GM18870 (cell line): Measurements from ENCODE around the gene AP4B1.
A peak's percentile ranks its signal among the peaks of the same experiment; 100 is the strongest.

Experiments used
- ATAC-seq: cut with Tn5 transposase; IDR thresholded peaks from one replicate; pipeline ENCODE4 v1.9.1; 2021; ENCODE audit warnings: moderate library complexity; ENCODE audit not compliant: unreplicated experiment

AP4B1 gene

DNA sequence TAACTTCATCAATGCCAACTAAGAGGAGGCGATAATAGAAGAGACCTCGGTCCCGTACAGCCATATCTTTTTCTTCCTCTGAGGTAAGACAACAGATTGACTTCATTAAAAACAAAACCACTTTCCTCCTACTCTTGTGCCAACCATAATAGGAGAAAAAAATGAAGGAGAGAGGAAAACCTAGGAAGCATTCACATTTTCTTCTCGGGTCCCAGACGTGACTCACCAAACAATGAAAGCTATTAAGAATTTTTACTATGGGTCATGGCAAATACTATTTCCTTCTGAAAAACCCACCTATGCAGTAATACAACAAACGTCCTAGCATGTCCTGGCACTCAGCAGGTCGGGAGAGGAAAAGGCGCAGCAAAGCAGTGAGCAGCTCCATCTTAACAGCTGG, 8.6 kb downstream of the AP4B1 start:
- ATAC-seq = no peak

DNA sequence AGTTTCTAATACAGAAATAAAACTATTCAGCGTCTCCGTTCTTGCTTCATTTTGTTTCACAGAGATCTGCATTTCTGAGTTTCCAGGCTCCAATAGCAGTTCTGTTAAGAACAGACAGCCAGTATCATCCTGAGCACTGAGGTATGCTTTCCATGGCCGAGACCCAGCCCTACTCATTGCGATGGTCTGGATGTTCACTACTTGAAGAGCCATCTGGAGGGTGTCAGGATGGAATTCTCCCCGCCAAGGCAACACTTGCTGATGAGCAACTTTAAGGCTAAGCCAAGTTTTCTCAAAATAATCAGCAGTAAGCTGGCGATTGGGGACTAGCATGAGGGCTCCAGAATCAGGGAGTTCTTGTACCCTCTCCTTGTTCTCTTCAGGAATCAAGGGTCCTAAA, 9.5 kb downstream of the AP4B1 start:
- no peak for ATAC-seq

DNA sequence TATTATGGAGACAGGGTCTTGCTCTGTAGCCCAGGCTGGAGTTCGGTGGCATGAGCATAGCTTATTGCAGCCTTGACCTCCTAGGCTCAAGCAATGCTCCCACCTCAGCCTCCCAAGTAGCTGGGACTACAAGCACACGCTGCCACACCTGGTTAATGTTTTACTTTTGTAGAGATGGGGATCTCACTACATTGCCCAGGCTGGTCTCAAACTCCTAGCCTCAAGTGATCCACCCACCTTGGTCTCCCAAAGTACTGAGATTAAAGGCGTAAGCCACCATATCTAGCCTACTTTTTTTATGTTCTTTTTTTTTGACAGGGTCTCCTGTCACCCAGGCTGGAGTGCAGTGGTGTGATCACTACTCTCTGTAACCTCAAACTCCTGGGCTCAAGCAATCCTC, 11.3 kb downstream of the AP4B1 start:
- ATAC-seq = no peak

DNA sequence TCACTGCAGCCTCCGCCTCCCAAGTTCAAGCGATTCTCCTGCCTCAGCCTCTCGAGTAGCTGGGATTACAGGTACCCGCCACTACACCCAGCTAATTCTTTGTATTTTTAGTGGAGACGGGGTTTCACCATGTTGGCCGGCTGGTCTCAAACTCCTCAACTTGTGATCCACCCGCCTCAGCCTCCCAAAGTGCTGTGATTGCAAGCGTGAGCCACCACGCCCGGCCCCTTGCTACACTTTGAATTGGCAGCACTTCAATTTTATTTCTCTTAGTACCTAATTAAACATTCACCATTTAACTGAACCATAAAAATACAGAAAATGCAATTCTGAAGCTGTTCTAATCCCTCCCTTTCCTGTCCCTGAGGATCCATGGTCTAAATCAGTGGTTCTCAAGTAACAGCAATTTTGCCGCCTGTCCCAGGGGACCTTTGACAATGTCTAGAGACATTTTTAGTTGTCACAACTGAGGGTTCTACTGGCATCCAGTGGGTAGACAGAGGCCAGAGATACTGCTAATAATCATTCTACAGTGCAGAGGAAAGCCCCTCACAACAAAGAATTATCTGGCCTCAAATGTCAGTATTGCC, 12.9 kb downstream of the AP4B1 start:
- ATAC-seq = no peak

DNA sequence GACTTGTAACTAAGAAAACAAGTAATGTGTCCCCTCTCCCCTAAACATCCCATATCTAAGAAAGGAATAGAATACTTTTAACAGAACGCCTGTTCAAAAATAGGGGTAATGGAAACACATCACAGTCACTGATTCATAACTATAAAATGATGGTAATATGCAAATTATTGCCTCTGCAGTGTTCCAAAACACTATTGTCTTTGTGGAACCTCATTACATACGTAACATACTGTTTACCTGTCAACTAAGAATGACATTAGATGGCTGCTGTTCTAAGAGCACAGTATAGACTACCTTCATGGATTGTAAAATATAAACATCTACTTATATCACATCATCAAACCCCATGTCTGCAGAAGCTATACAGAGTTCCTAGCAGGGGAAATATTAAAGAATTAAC, 13.8 kb downstream of the AP4B1 start:
- no peak for ATAC-seq

DNA sequence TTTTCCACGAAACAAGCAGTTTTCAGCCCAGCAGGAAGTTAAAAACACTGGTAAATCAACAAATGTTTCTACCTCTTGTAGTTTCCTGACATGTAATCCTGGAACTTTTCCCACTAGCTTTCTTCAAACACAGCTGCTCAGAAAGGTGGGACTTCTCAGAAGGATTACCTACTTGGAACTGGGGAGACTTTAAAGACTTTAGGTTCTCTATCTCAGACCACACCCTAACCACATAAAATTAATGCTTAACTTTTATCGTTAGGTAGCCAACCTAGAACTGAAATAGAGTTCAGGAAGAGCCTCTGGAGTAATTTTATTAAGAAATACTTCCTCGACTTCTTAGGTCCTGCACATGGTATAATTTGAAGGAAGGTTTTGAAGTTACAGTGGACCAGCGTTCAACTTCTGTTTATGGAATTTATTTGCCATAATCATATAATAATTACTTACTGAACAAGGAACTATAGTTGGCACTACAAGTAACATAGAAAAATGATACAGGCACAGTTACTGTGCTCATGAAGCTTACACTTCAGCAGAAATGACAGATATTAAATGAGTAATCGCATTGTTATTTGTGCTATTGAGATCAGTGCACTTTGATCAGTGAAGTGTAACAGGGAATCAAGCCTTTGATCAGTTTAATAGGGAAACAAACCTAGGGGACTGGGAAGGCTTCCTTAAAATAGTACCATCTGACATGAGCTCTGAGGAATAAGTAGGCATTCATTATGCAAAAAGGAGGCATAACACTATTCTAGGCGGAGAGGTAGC, 17.0 kb downstream of the AP4B1 start, which contains the start of gene BCL2L15:
BCL2L15 (minus strand) TSS at position 180 of the 774 bp plus-strand sequence. CDS start 206 bp downstream, outside the sequence.
- no peak for ATAC-seq

DNA sequence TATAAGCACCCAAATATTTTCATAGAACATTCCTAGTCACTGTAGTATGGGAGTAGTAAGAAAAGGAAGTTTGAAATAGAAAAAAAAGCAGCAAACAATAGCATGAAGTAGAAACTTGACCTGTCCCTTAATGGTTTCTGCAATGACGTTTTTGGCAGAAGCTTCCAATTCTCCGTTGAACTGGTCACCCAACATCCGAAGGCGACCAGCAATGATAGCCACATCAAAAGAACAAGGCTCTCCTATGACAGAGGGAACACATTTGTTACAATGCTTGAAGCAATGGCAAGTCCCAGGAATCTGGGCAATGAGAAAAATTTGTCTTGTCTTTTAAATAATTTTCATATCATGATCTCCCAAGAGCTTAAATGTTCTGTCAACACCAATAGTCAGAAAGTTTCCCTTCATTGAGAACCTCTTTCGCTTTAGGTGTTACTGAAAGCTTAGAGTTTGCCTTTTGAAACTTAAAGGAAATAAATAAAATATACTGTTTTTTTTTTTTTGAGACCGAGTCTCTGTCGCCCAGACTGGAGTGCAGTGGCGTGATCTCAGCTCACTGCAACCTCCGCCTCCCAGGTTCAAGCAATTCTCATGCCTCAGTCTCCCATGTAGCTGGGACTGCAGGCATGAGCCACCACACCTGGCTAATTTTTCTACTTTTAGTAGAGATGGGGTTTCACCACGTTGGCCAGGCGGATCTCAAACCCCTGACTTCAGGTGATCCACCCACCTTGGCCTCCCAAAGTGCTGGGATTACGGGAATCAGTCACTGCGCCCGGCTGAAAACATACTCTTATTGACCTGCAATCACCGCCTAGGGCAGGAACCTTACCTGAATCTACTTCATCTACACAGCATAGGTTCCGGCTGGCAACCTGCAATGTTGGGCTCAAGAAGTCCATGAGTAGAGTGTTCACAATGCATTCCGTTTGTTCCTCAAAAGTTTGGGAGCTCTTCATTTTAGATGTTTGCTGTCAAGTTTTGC, 17.9 kb downstream of the AP4B1 start:
- ATAC-seq = no peak

DNA sequence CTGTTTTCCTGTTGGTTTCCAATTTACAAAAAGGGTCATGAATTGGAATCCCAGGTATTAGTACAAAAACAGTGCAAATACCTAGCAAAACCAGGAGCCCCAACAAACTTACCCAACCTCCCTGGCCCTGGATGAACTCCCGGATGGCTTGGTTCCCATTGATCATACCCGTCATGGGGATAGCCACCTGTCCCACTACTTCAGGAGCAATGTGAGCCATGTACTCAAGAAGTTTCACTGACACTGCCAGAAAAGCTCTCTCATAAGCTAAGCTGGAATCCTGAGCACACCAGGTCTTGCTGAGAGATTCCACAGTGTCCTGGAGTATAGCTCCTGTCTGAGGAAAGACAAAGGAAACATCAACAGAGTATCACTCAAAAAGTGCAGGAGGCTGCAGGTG, 22.9 kb downstream of the AP4B1 start:
- no peak for ATAC-seq

DNA sequence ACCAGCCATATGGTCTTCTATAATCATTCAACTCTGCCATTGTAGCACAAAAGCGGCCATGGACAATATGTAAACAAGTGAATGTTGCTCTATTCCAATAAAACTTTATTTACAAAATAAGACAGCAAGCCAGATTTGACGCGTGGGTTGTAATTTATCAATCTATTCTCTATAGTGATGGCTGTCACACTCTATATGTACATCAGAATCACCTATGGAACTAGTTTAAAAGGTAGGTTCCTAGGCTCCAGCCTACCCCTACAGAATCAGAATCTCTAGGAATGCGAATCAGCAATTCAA, 24.9 kb downstream of the AP4B1 start:
- no peak for ATAC-seq

DNA sequence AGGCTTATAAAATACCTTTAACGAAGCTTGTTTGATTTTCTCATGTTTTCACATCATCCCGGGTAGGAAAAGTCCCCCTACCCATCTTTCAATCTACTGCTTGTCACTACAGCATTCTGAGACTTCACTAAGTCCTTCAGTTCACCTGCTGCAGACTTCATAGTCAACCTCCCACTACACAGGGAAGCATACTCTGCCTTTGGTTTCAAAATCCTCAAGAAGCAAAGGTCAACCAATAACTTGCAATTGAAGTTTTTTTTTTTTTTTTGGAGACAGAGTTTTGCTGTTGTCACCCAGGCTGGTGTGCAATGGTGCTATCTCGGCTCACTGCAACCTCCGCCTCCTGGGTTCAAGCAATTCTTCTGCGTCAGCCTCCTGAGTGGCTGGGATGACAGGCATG, 28.4 kb downstream of the AP4B1 start:
- no peak for ATAC-seq

DNA sequence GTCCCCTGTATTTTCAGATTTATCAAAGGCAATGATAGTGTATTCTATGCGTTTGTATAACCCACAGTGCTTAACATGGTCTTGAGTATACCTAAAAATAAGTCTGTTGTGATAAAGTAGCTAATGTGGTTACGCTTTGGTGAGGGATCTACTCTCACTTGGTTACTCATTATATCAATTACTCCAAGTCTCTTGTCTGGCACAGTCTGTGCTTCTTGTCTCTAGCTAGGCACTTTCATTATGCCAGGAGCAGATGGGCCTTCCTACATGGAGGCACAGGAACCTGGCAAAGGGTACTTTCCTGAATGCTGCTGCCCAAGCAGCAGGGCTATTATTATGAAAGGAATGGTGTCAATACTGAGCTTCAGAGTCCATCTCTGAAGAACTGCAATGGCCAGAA, 28.9 kb downstream of the AP4B1 start:
- peak; percentile 27 for ATAC-seq

DNA sequence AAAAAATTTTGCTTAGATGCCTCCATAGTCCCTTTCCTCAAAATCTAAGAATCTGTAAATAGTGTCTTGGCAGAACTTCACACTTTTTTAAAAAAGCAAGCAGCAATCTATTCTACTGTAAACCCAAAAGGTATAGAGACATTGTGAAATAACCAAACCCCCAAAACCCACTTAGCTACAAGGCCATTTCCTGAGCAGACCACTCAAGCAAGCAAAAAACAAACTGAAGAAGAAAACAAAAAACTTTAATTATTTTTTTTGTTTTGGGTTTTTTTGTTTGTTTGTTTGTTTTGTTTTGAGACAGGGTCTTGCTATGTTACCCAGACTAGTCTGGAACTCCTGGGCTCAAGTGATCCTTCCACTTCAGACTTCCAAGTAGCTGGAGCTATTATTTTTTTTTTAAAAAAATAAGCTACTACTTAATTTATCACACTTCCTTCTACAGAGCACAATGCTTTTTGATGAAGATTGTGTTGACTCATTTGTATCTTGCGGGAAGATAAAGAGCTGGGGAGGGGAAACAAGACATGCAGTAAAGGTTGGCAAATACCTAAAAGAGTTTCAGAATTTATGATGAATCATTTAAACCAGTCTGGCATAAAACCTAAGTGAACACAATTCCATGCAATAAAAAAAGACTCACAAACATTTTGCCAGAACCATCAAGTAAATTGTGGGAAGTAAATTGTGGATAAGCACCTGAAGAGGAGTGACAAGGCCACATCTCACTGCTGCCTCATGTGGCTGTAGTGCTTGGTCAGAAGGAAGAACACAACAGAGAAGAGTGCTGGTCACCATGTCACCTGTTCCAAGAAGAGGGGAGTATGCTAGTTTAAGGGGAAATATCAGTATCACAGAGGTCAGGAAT, 30.4 kb downstream of the AP4B1 start:
- ATAC-seq = peak; percentile 35

DNA sequence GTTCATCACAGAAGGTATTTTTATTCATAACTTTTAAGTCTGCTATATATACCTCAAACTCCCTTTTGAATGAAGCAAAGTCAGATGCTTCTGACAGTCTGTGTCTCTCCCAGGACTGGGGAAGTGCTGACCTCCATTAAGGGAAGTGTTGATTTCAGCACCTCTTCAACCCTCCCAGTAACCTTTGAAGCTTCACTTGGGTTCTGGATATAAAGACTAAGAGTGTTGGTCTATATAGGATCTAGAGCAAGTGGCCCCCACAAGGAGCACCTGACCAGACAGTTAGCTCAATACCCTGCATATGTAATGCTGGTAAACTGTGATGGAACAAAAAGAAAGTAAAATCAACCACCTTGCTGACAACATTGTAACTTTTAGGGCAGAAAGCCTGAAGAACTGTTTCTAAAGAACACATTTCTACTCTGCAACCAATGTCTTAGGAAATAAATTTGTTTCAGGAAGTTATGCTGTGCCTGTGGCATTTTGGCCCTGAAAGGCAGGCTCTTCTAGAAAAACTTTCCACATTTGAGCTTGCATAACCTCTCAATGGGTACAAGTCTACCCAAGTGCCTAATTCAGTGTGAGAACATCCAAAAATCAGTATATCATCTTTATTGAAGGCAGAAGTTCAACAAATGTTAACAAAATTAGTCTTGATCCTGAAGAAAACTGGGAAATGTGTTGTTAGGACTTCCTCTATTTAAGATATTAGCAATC, 32.2 kb downstream of the AP4B1 start:
- ATAC-seq = no peak

DNA sequence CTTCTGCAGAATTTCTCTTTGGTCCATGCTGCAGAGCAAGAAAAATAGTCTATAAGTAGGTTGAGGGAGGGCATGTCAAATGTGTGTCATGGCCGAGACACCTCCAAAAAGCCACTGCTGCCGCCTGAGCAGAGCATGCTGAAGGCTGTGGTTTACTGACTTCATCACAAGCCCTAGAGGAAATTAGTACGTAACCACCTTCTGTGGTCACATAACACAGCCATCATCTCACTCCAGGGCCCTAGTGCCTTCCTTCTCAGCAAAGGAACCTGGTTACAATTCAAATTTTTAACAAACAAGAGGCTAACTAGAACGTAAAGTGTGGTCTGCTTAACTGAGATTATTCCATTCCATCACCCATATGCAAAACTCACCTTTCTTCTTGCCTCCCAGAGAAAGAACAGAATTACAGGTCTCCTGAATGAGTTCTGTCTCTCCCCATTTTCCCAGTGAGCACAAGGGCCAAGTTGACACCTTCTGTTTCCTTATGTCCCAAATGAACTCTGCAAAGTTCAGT, 32.9 kb downstream of the AP4B1 start, which contains the start of gene PTPN22:
PTPN22 (minus strand) TSS at position 116 of the 517 bp plus-strand sequence.
- ATAC-seq = peak; percentile 84

DNA sequence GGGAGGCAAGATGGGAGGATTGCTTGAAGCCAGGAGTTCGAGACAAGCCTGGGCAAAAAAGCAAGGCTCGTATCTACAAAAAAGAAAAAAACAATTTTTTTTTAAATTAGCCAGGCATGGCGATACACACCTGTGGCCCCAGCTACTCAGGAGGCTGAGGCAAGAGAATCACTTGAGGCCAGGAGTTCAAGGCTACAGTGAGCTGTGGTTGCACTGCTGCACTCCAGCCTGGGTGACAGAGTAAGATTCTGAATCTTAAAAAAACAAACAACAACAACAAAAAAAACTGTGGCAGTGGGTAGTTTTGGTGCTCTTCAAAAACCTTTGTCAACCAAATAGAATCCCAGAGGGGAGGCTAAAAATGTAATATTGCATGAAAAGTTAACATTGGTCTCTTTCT, 33.8 kb downstream of the AP4B1 start:
- no peak for ATAC-seq

DNA sequence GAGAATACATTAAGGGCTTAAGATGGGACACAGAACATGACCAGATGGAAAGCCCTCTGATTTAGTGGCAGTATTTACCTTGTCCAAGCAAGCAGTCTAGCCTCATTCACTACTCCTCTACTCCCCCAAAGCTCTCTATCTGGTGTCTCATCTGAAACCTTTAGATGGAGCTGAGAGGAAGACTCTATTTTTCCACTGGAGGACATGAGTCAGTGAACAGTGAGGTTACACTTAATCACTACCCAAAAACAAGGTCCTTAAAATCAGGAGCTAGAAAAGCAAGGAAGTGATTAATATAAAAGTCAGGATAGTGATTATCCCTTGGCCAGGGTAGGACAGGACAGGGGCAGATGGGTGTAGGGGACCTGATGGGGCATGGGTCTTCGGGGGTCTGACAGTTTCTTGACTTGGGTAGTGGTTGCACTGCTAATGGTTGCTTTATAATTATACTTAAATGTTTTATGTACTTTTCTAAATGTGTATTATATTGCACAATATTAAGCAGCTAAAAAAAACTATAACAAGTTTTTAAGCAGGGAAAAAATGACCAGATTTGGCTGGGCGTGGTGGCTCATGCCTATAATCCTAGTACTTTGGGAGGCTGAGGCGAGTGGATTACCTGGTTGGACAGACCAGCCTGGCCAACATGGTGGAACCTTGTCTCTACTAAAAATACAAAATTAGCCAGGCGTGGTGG, 36.1 kb downstream of the AP4B1 start:
- ATAC-seq = no peak

DNA sequence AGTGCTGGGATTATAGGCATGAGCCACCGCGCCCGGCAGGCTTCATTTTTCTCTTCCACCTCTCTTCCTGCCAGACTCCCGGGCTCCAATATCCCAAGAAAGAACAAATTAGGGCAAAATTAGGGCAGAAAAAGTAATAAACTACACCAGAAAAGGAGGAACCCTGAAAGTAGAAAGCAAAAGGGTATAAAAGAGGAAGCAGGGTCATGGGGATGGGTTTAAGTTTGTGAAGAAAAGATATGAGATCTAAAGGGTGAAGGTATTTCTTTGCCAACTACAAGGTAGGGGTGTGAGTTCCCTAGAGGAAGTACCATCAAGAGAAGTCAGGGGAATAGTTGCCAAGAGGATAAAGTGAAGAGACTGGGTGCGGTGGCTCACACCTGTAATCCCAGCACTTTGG, 43.0 kb downstream of the AP4B1 start:
- no peak for ATAC-seq

DNA sequence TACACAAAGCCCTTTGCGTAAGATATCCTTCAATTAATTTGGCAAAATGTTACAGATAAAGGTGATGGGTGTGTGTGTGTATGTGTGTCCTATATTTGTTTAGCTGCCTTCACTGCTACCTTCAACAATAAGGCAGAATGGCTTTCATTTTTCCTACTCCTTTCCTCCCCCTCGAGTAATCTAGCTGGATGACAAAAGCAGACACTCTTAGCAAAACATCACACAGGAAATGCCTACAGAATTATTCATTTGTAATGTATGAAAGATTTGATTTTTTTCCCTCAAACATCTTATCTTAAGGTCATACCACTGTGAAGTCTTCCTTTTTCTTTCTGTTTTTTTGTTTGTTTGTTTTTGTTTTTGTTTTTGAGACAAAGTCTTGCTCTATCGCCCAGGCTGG, 43.7 kb downstream of the AP4B1 start:
- ATAC-seq = no peak

DNA sequence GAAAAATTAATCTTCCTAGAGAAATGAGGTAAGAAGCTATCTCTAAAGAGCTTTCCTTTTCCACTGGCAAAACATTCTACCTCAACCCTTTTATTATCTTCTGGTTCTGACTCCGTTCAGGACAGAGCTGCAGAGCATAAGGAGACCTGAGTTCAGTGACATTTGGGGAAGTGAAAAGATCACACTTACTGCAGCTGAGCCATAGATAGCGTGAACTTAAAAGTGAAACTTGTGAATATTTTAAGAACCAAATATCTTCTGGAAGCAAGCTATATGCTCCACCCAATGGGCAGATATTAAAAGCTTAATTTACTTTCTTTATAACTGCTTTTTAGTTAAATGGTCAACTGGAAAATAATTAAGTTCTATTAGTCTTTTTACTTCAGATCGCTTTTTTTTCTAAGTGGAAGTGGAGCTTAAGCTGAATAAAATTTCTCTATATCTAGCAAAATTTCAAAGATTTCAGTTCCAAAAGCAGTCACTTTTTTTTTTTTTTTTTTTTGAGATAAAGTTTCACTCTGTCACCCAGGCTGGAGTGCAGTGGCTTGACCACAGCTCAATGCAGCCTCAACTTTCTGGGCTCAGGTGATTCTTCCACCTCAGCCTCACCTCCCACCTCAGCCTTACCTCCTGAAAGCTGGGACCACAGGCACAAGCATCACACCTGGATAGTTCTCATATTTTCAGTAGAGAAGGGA, 45.0 kb downstream of the AP4B1 start:
- ATAC-seq = peak; percentile 90
